ENCODE results near the gene PXDC1.
"Not testable (repeated sequence)": the region's sequence is repeated elsewhere in the genome, so short reads cannot be mapped to it uniquely, and the experiment has no call there.

Gene PXDC1

GRCh38 chr6:3707751-3708412, 43.6 kb downstream of the PXDC1 start:
- DNase-seq, result no peak

GRCh38 chr6:3707024-3707423, 44.5 kb downstream of the PXDC1 start:
- peak; percentile 29 for DNase-seq

GRCh38 chr6:3706547-3706946, 45.0 kb downstream of the PXDC1 start:
- no peak for DNase-seq

- DNase-seq, result peak; percentile 63
These were observed 49.9 kb downstream of the PXDC1 start for GRCh38 chr6:3701631-3702030.

- DNase-seq, result no peak
These were observed 52.3 kb downstream of the PXDC1 start for GRCh38 chr6:3699231-3699630.

GRCh38 chr6:3698021-3698420, 53.5 kb downstream of the PXDC1 start:
- DNase-seq, result no peak

- no peak for DNase-seq
These were observed 53.9 kb downstream of the PXDC1 start for GRCh38 chr6:3697609-3698008.

- DNase-seq, result peak; percentile 90
These were observed 54.9 kb downstream of the PXDC1 start for GRCh38 chr6:3696525-3697088.

- no peak for DNase-seq
These were observed 56.3 kb downstream of the PXDC1 start for GRCh38 chr6:3695065-3695817.

- DNase-seq, result no peak
These were observed 57.7 kb downstream of the PXDC1 start for GRCh38 chr6:3693831-3694230.

GRCh38 chr6:3690506-3690905, 61.0 kb downstream of the PXDC1 start:
- DNase-seq, result no peak

GRCh38 chr6:3687847-3688246, 63.7 kb downstream of the PXDC1 start:
- peak; percentile 17 for DNase-seq

GRCh38 chr6:3683331-3683730, 68.2 kb downstream of the PXDC1 start:
- DNase-seq, result no peak

GRCh38 chr6:3678946-3679345, 72.6 kb downstream of the PXDC1 start:
- no peak for DNase-seq

- not testable (repeated sequence) for DNase-seq
These were observed 73.8 kb downstream of the PXDC1 start for GRCh38 chr6:3677751-3678150.

- DNase-seq, result not testable (repeated sequence)
These were observed 74.2 kb downstream of the PXDC1 start for GRCh38 chr6:3677351-3677750.
